Measurements from ENCODE around the gene BPNT1. TPM values are rescaled to one million over a fixed set of nuclear protein-coding genes. Genes with fewer than 3 reads are reported as not detected.

BPNT1 gene
- total RNA-seq, 1 donor from 2014 or later: 17.5 TPM

DNA sequence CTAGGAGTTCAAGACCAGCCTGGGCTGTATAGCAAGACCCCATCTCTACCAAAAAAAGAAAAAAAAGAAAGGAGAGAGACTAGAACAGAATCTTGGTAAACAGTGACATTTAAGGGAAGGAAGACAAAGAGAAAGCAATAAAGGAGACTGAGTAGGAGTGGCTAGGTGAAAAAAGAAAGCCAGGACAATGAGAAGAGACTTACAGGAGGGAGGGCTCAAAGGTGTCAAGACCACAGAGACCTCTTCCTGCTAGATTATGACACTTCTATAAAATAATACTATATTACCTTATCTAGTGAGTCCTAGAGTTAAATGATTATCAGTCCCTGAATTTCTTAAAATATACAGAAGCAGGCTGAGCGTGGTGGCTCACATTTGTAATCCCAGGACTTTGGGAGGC, 33.2 kb downstream of the BPNT1 start:
- TF ChIP-seq, protein P1, sequence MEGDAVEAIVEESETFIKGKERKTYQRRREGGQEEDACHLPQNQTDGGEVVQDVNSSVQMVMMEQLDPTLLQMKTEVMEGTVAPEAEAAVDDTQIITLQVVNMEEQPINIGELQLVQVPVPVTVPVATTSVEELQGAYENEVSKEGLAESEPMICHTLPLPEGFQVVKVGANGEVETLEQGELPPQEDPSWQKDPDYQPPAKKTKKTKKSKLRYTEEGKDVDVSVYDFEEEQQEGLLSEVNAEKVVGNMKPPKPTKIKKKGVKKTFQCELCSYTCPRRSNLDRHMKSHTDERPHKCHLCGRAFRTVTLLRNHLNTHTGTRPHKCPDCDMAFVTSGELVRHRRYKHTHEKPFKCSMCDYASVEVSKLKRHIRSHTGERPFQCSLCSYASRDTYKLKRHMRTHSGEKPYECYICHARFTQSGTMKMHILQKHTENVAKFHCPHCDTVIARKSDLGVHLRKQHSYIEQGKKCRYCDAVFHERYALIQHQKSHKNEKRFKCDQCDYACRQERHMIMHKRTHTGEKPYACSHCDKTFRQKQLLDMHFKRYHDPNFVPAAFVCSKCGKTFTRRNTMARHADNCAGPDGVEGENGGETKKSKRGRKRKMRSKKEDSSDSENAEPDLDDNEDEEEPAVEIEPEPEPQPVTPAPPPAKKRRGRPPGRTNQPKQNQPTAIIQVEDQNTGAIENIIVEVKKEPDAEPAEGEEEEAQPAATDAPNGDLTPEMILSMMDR (IDR thresholded peaks at IDR 0.05; ENCODE audit: unreplicated experiment): no peak
- Mint-ChIP-seq H3K27me3 (ENCODE audit: unreplicated experiment) (peaks cover 2% of the 10 kb centered on the region), H3K9me3 (ENCODE audit: unreplicated experiment) (no peaks in the 10 kb centered on the region), H3K36me3 (ENCODE audit: low read depth, unreplicated experiment) (peaks cover 7% of the 10 kb centered on the region), H3K27ac (ENCODE audit: unreplicated experiment) (no peak overlapping the region), H3K4me1 (ENCODE audit: unreplicated experiment) (no peaks in the 10 kb centered on the region), H3K4me3 (ENCODE audit: unreplicated experiment) (no peak overlapping the region)
- DNase-seq (ENCODE audit: low spot score): no peak

- peaks cover 12% of the 10 kb centered on the region for H3K4me1 Mint-ChIP-seq (ENCODE audit: unreplicated experiment)
- no peaks in the 10 kb centered on the region for H3K27me3 Mint-ChIP-seq (ENCODE audit: unreplicated experiment)
- H3K4me3 Mint-ChIP-seq (ENCODE audit: unreplicated experiment): peak within 1 kb of the TSS; percentile 97
- H3K9me3 Mint-ChIP-seq (ENCODE audit: unreplicated experiment): no peaks in the 10 kb centered on the region
- peak; percentile 93 for DNase-seq (ENCODE audit: low spot score)
- peaks cover 4% of the 10 kb centered on the region for H3K36me3 Mint-ChIP-seq (ENCODE audit: low read depth, unreplicated experiment)
- TF ChIP-seq, protein P1 (IDR thresholded peaks at IDR 0.05; ENCODE audit: unreplicated experiment): peak; percentile 68
- peak within 1 kb of the TSS; percentile 72 for H3K27ac Mint-ChIP-seq (ENCODE audit: unreplicated experiment)
Measured at GRCh38 chr1:220046052-220046930, 43.3 kb downstream of the BPNT1 start, which contains the start of gene EPRS1. Gene EPRS1, minus strand, starts transcription at chr1:220046505. Its CDS starts 117 bp downstream, at chr1:220046388.

- Mint-ChIP-seq H3K27ac (ENCODE audit: unreplicated experiment) (peak overlapping the region; percentile 57), H3K4me1 (ENCODE audit: unreplicated experiment) (peaks cover 12% of the 10 kb centered on the region), H3K9me3 (ENCODE audit: unreplicated experiment) (no peaks in the 10 kb centered on the region), H3K4me3 (ENCODE audit: unreplicated experiment) (peak overlapping the region; percentile 97), H3K27me3 (ENCODE audit: unreplicated experiment) (no peaks in the 10 kb centered on the region), H3K36me3 (ENCODE audit: low read depth, unreplicated experiment) (peaks cover 4% of the 10 kb centered on the region)
- TF ChIP-seq, protein P1 (IDR thresholded peaks at IDR 0.05; ENCODE audit: unreplicated experiment): no peak
- DNase-seq (ENCODE audit: low spot score): no peak
Measured at GRCh38 chr1:220045356-220046051, 44.1 kb downstream of the BPNT1 start.

GRCh38 chr1:220044678-220045355, 44.8 kb downstream of the BPNT1 start:
- Mint-ChIP-seq H3K27ac (ENCODE audit: unreplicated experiment) (no peak overlapping the region), H3K9me3 (ENCODE audit: unreplicated experiment) (no peaks in the 10 kb centered on the region), H3K4me3 (ENCODE audit: unreplicated experiment) (peak overlapping the region; percentile 97), H3K27me3 (ENCODE audit: unreplicated experiment) (no peaks in the 10 kb centered on the region), H3K4me1 (ENCODE audit: unreplicated experiment) (peaks cover 12% of the 10 kb centered on the region), H3K36me3 (ENCODE audit: low read depth, unreplicated experiment) (peaks cover 4% of the 10 kb centered on the region)
- TF ChIP-seq, protein P1 (IDR thresholded peaks at IDR 0.05; ENCODE audit: unreplicated experiment): no peak
- no peak for DNase-seq (ENCODE audit: low spot score)
